ENCODE results near the gene SZT2.

SZT2 gene

GRCh38 chr1:43425045-43425444, 35.3 kb downstream of the SZT2 start:
- DNase-seq: no peak

GRCh38 chr1:43426221-43426620, 36.5 kb downstream of the SZT2 start:
- DNase-seq: no peak

- no peak for DNase-seq
These were observed 37.8 kb downstream of the SZT2 start for GRCh38 chr1:43427524-43427923.

- DNase-seq: no peak
These were observed 38.2 kb downstream of the SZT2 start for GRCh38 chr1:43427941-43428340.

- no peak for DNase-seq
These were observed 41.1 kb downstream of the SZT2 start for GRCh38 chr1:43430831-43431230.

- DNase-seq: no peak
These were observed 42.0 kb downstream of the SZT2 start for GRCh38 chr1:43431676-43432075.

GRCh38 chr1:43432171-43432860, 42.6 kb downstream of the SZT2 start:
- DNase-seq: no peak

- no peak for DNase-seq
These were observed 43.2 kb downstream of the SZT2 start for GRCh38 chr1:43432907-43433306.

GRCh38 chr1:43434256-43434655, 44.6 kb downstream of the SZT2 start:
- DNase-seq: no peak

GRCh38 chr1:43435146-43436145, 45.7 kb downstream of the SZT2 start:
- DNase-seq: no peak

GRCh38 chr1:43436371-43436770, 46.7 kb downstream of the SZT2 start:
- no peak for DNase-seq

GRCh38 chr1:43437031-43437973, 47.6 kb downstream of the SZT2 start:
- no peak for DNase-seq

- no peak for DNase-seq
These were observed 48.3 kb downstream of the SZT2 start for GRCh38 chr1:43438006-43438405.

GRCh38 chr1:43438576-43438952, 48.9 kb downstream of the SZT2 start:
- DNase-seq: no peak

- no peak for DNase-seq
These were observed 49.4 kb downstream of the SZT2 start for GRCh38 chr1:43438953-43439581.

- no peak for DNase-seq
These were observed 50.1 kb downstream of the SZT2 start for GRCh38 chr1:43439781-43440180.

GRCh38 chr1:43440358-43440757, 50.7 kb downstream of the SZT2 start:
- no peak for DNase-seq

GRCh38 chr1:43441166-43441893, 51.6 kb downstream of the SZT2 start:
- no peak for DNase-seq

GRCh38 chr1:43441894-43442637, 52.4 kb downstream of the SZT2 start:
- no peak for DNase-seq

GRCh38 chr1:43442756-43443155, 53.1 kb downstream of the SZT2 start:
- DNase-seq: no peak

Measured in suppressor macrophage (primary cell).